HepG2 (cell line): ENCODE data around the gene NALCN.

Experiments
- EED ChIP-seq: sonication (generic); formaldehyde crosslinking; IDR thresholded peaks from 2 replicates; pipeline ENCODE4 v1.5.0; 2020; ENCODE audit warnings: mild to moderate bottlenecking, missing genetic modification reagents
- FOSL1 ChIP-seq: sonication (generic); formaldehyde crosslinking; IDR thresholded peaks from 2 replicates; pipeline ENCODE4 v1.9.0; 2021; ENCODE audit warnings: missing genetic modification reagents, borderline replicate concordance
- MAX ChIP-seq: IDR thresholded peaks from 2 replicates; pipeline ENCODE4 v1.6.1; 2012; ENCODE audit warnings: inconsistent platforms
- POLR2A ChIP-seq, 2 experiments: IDR thresholded peaks; 2 replicates each; pipeline ENCODE4 v1.6.1; 2011; ENCODE audit warnings: low read depth in 2 of 2, low read length in 2 of 2, mild to moderate bottlenecking in 1 of 2, moderate library complexity in 1 of 2; ENCODE audit not compliant: insufficient read depth in 1 of 2
- POLR2AphosphoS5 ChIP-seq: IDR thresholded peaks from 2 replicates; pipeline ENCODE4 v1.6.1; 2012; ENCODE audit warnings: low read depth, low read length
- RAD51 ChIP-seq: fragments of 450-650 bp; IDR thresholded peaks from 2 replicates; pipeline ENCODE4 v1.6.1; 2016; ENCODE audit warnings: borderline replicate concordance
- SAP130 ChIP-seq: IDR thresholded peaks from 2 replicates; pipeline ENCODE4 v1.6.1; 2016; ENCODE audit warnings: low read depth
- SMC3 ChIP-seq: IDR thresholded peaks from 2 replicates; pipeline ENCODE4 v1.6.1; 2011; ENCODE audit warnings: low read length, improper control_type of control experiment
- SP5 ChIP-seq: IDR thresholded peaks from 2 replicates; pipeline ENCODE4 v1.6.1; 2016; ENCODE audit warnings: low read depth, borderline replicate concordance
- TBP ChIP-seq: sonication (generic); formaldehyde crosslinking; IDR thresholded peaks from 2 replicates; pipeline ENCODE4 v1.5.0; 2020; ENCODE audit warnings: missing genetic modification reagents
- TP53 ChIP-seq: sonication (generic); formaldehyde crosslinking; conservative IDR thresholded peaks from 2 replicates; pipeline ENCODE4 v1.4.0; 2020; ENCODE audit warnings: missing genetic modification reagents
- ZNF274 ChIP-seq: sonication (generic); formaldehyde crosslinking; IDR thresholded peaks from 2 replicates; pipeline ENCODE4 v1.5.1; 2020; ENCODE audit warnings: mild to moderate bottlenecking, missing genetic modification reagents
- ZNF382 ChIP-seq: sonication (generic); formaldehyde crosslinking; IDR thresholded peaks from 2 replicates; pipeline ENCODE4 v1.5.0; 2020; ENCODE audit warnings: missing genetic modification reagents, mild to moderate bottlenecking, borderline replicate concordance
- ZNF660 ChIP-seq: sonication (generic); formaldehyde crosslinking; IDR thresholded peaks from 2 replicates; pipeline ENCODE4 v1.5.1; 2020; ENCODE audit warnings: mild to moderate bottlenecking, low read depth, missing genetic modification reagents, borderline replicate concordance

DNA sequence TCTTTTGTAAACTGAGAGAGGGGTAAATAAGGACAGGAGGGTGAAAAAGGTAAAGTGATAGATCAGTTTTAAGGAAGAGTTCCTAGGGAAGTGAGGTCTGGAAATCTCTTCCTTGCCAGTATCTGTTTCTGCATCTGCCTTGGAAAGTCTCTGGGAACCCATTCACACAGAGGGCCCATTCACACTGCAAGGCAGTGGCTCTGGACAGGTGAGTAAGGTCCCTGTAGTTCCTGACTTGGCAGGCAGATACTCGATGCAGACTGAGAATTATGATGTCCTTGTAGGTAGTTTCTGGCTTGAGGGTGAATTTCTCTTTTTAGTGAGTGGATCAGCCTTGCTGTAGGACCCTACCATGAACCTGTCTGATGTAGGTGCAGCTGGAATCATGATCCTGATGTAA lies 293.3 kb downstream of the NALCN start:
- TF ChIP-seq TBP (CRISPR knock-in tag): no peak
- TF ChIP-seq POLR2A (IDR thresholded peaks at IDR 0.05; ENCODE audit: insufficient read depth in 1 of 2, low read depth in 2 of 2, low read length in 2 of 2): no peak
- no peak for TF ChIP-seq FOSL1
- TF ChIP-seq ZNF274: no peak
- TF ChIP-seq ZNF382 (CRISPR knock-in tag): no peak
- no peak for TF ChIP-seq EED
- TF ChIP-seq TP53: no peak
- no peak for TF ChIP-seq SMC3
- TF ChIP-seq RAD51: no peak
- no peak for TF ChIP-seq MAX
- no peak for TF ChIP-seq SAP130
- TF ChIP-seq ZNF660 (CRISPR knock-in tag): no peak
- TF ChIP-seq POLR2AphosphoS5: no peak
- TF ChIP-seq SP5 (CRISPR knock-in tag): no peak
